Stomach smooth muscle (tissue), 2 donors: ENCODE results near the gene HSD17B7.
A peak's percentile ranks its signal among the peaks of the same experiment; 100 is the strongest.
"Not testable (repeated sequence)": the region's sequence is repeated elsewhere in the genome, so short reads cannot be mapped to it uniquely, and the experiment has no call there.

Source experiments
- H3K27ac ChIP-seq: one replicate; pipeline ENCODE4 v1.7.0; 2013; ENCODE audit warnings: mild to moderate bottlenecking, low read length, inconsistent platforms
- H3K27me3 ChIP-seq, 2 donors: one replicate each; pipeline ENCODE4 v1.7.0; 2013; ENCODE audit warnings: low read length in 2 of 2; ENCODE audit not compliant: insufficient read depth in 2 of 2, control insufficient read depth in 1 of 2
- H3K36me3 ChIP-seq, 2 donors: one replicate each; pipeline ENCODE4 v1.7.0; 2013; ENCODE audit warnings: low read length in 2 of 2; ENCODE audit not compliant: control insufficient read depth in 2 of 2, insufficient read depth in 2 of 2
- H3K4me1 ChIP-seq: one replicate; pipeline ENCODE4 v1.7.0; 2013; ENCODE audit warnings: low read length; ENCODE audit not compliant: control insufficient read depth, insufficient read depth
- H3K4me3 ChIP-seq, 2 donors: one replicate each; pipeline ENCODE4 v1.7.0; 2013; ENCODE audit warnings: low read length in 2 of 2
- H3K9ac ChIP-seq, 2 donors: one replicate each; pipeline ENCODE4 v1.7.0; 2013; ENCODE audit warnings: low read length in 2 of 2, mild to moderate bottlenecking in 1 of 2
- H3K9me3 ChIP-seq, 2 donors: one replicate each; pipeline ENCODE4 v1.7.0; 2013; ENCODE audit warnings: low read length in 2 of 2; ENCODE audit not compliant: control insufficient read depth in 2 of 2
- donor health status: healthy.
- donor health status: Pancreatic carcinoma.

Gene HSD17B7

DNA sequence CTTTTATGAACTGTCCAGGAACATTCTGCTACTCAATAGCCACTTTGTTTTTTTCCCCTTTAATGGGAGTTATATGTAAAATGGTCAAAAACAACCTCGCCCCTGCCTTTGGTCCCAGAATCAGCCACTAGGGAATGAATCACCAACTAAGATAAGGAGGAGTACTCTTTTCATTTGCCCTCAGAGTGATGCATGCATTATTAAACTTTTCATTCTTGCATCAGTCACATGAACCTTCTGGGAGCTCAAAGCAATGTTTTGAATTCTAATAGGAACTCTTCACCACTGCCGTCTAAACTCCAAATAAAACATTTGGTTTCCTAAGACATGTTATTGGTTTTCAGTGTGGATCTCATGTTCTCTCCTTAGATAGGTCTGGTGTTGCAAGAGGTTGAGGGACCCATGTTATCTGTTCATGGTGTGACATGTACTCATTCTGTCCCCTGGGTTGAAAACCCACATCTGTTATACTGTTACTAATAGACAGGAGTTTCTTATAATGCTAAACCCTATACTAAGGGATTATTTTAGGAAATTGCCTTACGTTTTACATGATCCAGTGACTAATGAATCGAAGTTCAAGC lies 17.8 kb upstream of the HSD17B7 start:
- Histone ChIP-seq H3K4me3 (no peak overlapping the region), H3K4me1 (no peaks in the 10 kb centered on the region), H3K9ac (no peak overlapping the region), H3K9me3 (no peaks in the 10 kb centered on the region), H3K36me3 (peaks cover 46 to 54% of the 10 kb centered on the region in 2 donors), H3K27ac (no peak overlapping the region), H3K27me3 (no peaks in the 10 kb centered on the region)

DNA sequence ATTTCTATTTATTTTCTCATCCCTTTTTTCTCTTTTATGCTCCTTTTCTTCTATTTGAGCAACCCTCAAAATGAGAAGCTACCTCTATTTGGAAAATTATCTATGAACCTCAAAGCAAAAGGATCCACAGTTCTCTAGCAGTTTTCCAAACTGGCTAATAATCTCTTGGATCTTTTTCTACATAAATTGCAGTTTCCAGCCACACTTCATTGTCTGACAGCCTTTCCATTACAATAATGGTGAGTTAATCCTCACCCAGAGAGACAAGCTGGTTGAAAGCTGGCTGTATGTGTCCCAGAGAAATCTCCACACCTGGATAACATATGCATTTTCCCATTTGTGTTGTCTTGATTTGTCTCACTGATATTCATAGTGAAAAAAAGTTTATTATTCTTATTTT lies 16.5 kb upstream of the HSD17B7 start:
- Histone ChIP-seq H3K9me3 (no peaks in the 10 kb centered on the region), H3K9ac (no peak overlapping the region), H3K36me3 (peaks cover 49 to 54% of the 10 kb centered on the region in 2 donors), H3K27ac (no peak overlapping the region), H3K4me1 (no peaks in the 10 kb centered on the region), H3K27me3 (no peaks in the 10 kb centered on the region), H3K4me3 (no peak overlapping the region)

DNA sequence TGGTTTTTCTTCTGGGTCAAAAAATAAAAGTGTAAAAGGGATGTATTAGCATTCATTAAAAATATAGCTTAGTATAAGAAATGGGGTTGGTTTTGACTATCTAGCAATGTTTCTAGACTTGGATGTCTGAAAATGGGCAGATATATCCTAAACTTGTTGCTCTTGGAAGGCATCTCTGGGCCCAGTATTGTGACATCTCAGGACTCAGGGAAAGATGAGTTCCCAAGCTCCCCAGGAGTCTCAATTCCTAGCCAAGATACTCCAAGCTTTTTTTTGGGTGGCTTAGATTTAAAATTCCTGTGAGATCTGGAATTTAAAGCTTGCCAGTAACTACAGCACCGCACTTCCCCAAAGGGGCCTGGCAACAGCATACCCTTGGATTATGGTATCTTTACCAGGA lies 11.5 kb upstream of the HSD17B7 start:
- no peak overlapping the region for H3K27ac ChIP-seq
- H3K9me3 ChIP-seq: no peaks in the 10 kb centered on the region
- no peak overlapping the region for H3K9ac ChIP-seq
- no peaks in the 10 kb centered on the region for H3K27me3 ChIP-seq
- H3K4me3 ChIP-seq: no peak overlapping the region
- no peaks in the 10 kb centered on the region for H3K4me1 ChIP-seq
- H3K36me3 ChIP-seq: peaks cover 53 to 57% of the 10 kb centered on the region in 2 donors

DNA sequence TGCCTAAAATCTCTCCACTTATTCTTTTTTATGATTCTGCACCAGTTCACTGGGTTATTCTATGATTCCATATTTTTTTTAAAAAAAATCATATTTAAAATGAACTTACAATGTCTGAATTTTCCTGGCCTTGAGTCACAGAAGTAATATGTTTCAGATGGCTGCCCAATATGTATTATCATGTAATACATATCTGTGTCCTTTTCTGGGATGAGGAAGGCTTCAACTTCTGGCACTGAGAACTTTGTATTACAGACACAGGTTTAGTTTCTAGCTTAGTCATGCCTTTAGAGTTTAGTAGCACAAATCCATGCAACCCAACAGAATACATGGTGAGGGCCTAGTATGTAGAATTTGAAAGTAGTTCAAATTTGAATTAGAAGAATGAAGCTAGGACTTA lies 7.8 kb upstream of the HSD17B7 start:
- H3K4me3 ChIP-seq: no peak overlapping the region
- no peak overlapping the region for H3K9ac ChIP-seq
- H3K27ac ChIP-seq: no peak overlapping the region
- H3K4me1 ChIP-seq: no peaks in the 10 kb centered on the region
- H3K27me3 ChIP-seq: no peaks in the 10 kb centered on the region
- H3K36me3 ChIP-seq: peaks cover 34 to 38% of the 10 kb centered on the region in 2 donors
- H3K9me3 ChIP-seq: no peaks in the 10 kb centered on the region

DNA sequence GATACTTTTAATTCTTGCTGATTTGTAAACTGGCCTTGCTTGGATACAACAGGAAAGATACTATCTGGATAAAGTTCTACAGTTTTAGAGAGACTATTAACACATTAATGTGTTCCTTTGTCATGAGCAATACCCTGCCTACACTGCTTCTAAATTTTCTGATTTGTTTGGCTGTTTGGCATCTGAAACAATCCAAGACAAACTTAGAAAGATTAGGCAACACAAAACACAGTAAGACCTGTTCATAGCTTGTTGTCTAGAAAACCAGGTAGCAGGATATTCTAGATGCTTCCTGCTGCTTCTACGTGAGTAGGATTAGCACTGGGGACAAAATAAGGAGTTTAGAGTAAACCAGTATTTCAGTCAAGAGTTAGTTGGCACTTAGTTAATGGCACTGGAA lies 5.6 kb upstream of the HSD17B7 start:
- H3K9ac ChIP-seq, H3K27me3 ChIP-seq, H3K27ac ChIP-seq, H3K4me3 ChIP-seq, H3K4me1 ChIP-seq, H3K9me3 ChIP-seq: not testable (repeated sequence)
- peaks cover 15 to 18% of the 10 kb centered on the region in 2 donors for H3K36me3 ChIP-seq

DNA sequence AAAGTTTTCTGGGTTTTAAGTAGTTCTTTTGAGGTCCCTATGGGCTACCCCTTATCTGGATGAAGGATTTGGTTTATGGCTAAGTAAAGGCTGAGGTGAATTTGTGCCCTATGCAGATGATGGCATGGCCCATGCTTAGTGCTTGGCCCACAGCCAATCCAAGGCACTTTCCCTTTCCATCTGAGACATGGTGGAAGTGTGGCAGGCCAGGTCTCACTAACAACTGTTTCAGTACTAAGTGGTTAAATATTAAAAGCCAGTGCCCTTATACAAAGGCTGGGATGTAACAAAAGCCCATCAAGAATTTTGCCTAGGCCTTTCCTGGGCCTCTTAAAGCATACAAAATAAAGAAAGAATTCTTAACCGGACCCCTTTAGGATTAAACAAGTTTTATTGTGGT lies 1.7 kb upstream of the HSD17B7 start:
- H3K27me3 ChIP-seq, H3K9me3 ChIP-seq, H3K4me1 ChIP-seq, H3K27ac ChIP-seq, H3K9ac ChIP-seq, H3K36me3 ChIP-seq, H3K4me3 ChIP-seq: not testable (repeated sequence)

DNA sequence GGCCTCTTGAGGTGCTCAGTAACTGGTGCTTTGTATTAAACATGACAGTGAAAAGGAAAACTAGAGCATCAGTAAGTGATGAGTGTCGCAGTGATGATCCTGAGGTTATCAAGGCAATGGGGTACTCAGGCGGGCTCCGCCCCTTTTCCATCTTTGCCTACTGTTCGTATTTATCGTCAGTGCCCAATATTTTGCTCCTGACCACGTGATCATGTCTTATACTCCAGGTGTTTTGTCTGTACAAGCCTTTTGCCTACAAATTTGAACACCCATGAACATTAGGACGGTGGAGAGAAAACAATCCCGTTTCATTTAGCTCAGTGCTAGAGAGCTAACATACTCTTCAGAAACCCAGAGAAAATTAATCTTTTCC lies 469 bp downstream of the HSD17B7 start:
- Histone ChIP-seq H3K27ac (peak overlapping the region; percentile 55), H3K9ac (peak overlapping the region; percentile 36 to 72), H3K4me3 (peak overlapping the region; percentile 55 to 70)
- not testable (repeated sequence) for H3K4me1 ChIP-seq, H3K36me3 ChIP-seq, H3K9me3 ChIP-seq, H3K27me3 ChIP-seq

DNA sequence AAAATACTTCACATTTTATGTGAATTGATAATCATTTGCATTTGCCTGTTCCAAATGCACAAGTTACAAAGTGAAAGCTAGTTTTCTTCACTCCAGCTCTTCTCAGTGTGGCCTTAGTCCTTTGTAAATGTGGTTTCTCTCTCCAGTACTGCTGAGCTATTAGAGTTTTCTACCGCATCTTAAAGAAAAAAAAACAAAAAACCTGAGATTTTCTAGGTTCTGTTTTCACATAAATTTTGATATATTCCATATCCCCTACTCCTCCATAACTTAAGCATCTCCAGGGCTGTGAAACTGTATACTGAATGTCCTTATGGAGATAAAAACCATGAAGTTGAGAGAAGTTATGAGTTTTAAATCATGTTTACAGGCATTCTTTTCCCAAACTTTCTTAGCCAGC lies 3.8 kb downstream of the HSD17B7 start:
- not testable (repeated sequence) for H3K4me1 ChIP-seq, H3K9me3 ChIP-seq, H3K36me3 ChIP-seq, H3K27ac ChIP-seq, H3K27me3 ChIP-seq, H3K4me3 ChIP-seq, H3K9ac ChIP-seq

DNA sequence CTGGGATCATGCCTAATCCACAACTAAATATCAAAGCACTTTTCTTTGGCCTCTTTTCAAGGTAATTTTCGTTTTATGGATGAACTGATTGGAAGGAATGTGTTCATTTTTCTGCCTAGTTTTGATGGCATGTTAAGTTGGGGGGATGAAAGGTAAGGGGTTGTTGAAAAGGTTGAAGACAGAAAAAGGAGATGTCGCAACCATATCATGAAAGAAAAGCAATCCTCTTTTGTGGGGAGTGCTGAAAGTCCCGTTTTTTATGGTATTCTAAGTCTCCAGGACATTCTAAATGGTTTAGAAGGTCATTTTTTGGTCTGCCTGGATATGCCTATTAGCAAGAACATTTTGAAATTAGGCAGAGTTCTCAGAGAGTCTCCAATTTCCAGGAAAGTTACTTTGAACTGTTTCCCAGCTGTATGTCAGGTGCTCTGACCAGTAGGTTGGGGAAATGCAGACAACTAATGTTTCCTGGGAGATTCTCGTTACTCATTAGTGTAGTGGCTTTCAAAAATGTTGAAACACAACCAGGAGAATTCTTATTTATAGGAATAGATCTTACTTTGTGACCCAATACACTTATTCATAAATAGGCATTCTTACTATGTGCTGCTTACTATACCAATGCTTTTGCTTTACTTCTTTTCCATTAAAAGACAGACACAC lies 6.2 kb downstream of the HSD17B7 start:
- H3K27me3 ChIP-seq, H3K27ac ChIP-seq, H3K4me3 ChIP-seq, H3K9me3 ChIP-seq, H3K4me1 ChIP-seq, H3K9ac ChIP-seq: not testable (repeated sequence)
- peaks cover 6 to 13% of the 10 kb centered on the region in 2 donors for H3K36me3 ChIP-seq

DNA sequence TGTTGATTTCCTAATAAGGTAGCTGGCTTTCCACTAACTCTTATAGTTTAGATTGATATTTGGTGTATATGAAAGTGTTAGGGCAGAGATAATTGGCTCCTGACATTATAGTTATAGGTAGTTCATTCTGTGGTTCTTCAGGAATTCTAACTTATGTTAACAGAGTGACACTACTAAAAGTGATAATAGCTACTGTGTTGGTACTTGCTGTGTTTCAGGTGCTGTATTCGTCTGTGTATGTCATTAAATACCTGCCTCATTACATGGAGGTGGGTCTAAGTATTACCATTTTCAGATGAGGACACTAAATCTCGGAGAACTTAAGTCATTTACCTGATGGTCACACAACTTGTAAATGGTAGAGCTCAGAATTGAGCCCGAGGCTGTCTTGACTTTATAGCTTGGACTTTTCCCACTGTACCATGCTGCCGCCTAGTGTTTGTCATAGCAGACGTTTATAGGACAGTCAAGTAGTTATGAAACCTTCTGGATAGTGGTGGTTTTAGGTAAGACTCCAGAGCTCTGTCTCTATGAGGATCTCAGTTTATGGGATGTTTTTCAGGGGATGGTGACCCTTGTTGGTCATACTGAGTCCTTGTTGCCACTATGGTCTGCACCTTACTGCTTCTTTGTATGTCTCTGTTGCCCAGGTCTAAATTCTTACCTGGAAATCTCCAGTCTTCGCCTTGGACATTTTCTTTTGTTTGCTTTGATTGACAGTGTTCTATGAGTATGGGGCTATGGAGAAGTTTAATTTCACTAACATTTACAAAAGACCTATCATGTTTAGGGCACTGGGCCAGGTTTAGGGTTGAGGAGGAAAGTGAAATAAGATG lies 9.7 kb downstream of the HSD17B7 start:
- not testable (repeated sequence) for H3K4me3 ChIP-seq, H3K27ac ChIP-seq, H3K4me1 ChIP-seq, H3K9me3 ChIP-seq, H3K9ac ChIP-seq, H3K36me3 ChIP-seq, H3K27me3 ChIP-seq

DNA sequence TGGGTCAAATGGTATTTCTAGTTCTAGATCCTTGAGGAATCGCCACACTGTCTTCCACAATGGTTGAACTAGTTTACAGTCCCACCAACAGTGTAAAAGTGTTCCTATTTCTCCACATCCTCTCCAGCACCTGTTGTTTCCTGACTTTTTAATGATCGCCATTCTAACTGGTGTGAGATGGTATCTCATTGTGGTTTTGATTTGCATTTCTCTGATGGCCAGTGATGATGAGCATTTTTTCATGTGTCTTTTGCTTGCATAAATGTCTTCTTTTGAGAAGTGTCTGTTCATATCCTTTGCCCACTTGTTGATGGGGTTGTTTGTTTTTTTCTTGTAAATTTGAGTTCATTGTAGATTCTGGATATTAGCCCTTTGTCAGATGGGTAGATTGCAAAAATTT lies 17.0 kb downstream of the HSD17B7 start:
- H3K9me3 ChIP-seq, H3K4me1 ChIP-seq, H3K9ac ChIP-seq, H3K36me3 ChIP-seq, H3K4me3 ChIP-seq, H3K27me3 ChIP-seq, H3K27ac ChIP-seq: not testable (repeated sequence)
